ENCODE results near the gene DDX1. TPM values are rescaled to one million over a fixed set of nuclear protein-coding genes. Genes with fewer than 3 reads are reported as not detected.

Gene DDX1
- total and polyA plus RNA-seq, 10 of the 15 experiments (the other 5 are each of a cell fraction or from before 2014, with no cell fraction given): 53.2 to 134 (median 85.6) TPM

DNA sequence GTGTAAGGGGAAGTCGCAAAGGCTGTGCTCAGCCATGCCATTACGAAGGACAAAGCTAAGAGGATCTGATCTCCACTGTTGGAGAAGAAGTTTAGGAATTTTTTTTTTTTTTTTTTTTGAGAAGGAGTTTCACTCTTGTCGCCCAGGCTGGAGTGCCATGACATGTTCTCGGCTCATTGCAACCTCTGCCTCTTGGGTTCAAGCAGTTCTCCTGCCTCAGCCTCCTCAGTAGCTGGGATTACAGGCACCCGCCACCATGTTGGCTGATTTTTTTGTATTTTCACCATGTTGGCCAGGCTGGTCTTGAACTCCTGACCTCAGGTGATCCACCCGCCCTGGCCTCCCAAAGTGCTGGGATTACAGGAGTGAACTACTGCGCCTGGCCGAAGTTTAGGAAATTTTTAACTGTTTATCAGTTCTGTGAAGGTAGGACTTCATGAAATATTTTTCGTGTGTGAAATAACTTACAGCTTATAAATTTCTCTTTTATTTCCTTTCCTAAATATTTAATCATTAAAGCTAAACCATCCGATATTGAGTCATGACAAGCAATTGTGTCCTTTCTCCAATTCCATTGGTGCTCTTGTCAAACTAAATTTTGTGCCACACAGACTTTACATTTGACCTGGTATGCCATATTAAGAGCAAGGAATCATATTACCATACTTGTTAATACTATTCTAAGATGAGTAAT is 22.2 kb downstream of the DDX1 start:
- FAIRE-seq (no peak), ATAC-seq (no peak), DNase-seq (ENCODE audit: low read depth, low spot score) (no peak)
- TF ChIP-seq, protein P1, sequence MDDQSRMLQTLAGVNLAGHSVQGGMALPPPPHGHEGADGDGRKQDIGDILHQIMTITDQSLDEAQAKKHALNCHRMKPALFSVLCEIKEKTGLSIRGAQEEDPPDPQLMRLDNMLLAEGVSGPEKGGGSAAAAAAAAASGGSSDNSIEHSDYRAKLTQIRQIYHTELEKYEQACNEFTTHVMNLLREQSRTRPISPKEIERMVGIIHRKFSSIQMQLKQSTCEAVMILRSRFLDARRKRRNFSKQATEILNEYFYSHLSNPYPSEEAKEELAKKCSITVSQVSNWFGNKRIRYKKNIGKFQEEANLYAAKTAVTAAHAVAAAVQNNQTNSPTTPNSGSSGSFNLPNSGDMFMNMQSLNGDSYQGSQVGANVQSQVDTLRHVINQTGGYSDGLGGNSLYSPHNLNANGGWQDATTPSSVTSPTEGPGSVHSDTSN (IDR thresholded peaks at IDR 0.05; ENCODE audit: insufficient replicate concordance, low read depth, low read length): no peak
- TF ChIP-seq SMAD1 (IDR thresholded peaks at IDR 0.05; ENCODE audit: low read depth, partially characterized antibody): no peak
- TF ChIP-seq SUPT20H (IDR thresholded peaks at IDR 0.05; ENCODE audit: borderline replicate concordance, control insufficient read depth, low read depth, low read length): no peak
- no peak for TF ChIP-seq GABPA (IDR thresholded peaks at IDR 0.05; ENCODE audit: low read depth)
- no peak for TF ChIP-seq SPI1 (IDR thresholded peaks at IDR 0.05; ENCODE audit: borderline replicate concordance, insufficient read depth, low read depth, low read length)
- TF ChIP-seq CHD4 (IDR thresholded peaks at IDR 0.05): no peak
- TF ChIP-seq SMAD5 (IDR thresholded peaks at IDR 0.05; ENCODE audit: low read depth): no peak
- TF ChIP-seq CHD2 (IDR thresholded peaks at IDR 0.05; ENCODE audit: borderline replicate concordance, low read depth, low read length): no peak
- TF ChIP-seq, protein P2, sequence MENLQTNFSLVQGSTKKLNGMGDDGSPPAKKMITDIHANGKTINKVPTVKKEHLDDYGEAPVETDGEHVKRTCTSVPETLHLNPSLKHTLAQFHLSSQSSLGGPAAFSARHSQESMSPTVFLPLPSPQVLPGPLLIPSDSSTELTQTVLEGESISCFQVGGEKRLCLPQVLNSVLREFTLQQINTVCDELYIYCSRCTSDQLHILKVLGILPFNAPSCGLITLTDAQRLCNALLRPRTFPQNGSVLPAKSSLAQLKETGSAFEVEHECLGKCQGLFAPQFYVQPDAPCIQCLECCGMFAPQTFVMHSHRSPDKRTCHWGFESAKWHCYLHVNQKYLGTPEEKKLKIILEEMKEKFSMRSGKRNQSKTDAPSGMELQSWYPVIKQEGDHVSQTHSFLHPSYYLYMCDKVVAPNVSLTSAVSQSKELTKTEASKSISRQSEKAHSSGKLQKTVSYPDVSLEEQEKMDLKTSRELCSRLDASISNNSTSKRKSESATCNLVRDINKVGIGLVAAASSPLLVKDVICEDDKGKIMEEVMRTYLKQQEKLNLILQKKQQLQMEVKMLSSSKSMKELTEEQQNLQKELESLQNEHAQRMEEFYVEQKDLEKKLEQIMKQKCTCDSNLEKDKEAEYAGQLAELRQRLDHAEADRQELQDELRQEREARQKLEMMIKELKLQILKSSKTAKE (IDR thresholded peaks at IDR 0.05; ENCODE audit: low read depth, poor library complexity, severe bottlenecking): no peak
- no peak for TF ChIP-seq SMC3 (IDR thresholded peaks at IDR 0.05; ENCODE audit: borderline replicate concordance, low read length)
- no peak for TF ChIP-seq ZNF24 (IDR thresholded peaks at IDR 0.05)
- TF ChIP-seq SREBF1 (IDR thresholded peaks at IDR 0.05; ENCODE audit: low read length): no peak
- TF ChIP-seq KDM1A (IDR thresholded peaks at IDR 0.05; ENCODE audit: borderline replicate concordance): no peak
- no peak for TF ChIP-seq NFXL1 (IDR thresholded peaks at IDR 0.05; ENCODE audit: borderline replicate concordance)
- TF ChIP-seq PAX5 (IDR thresholded peaks at IDR 0.05; ENCODE audit: borderline replicate concordance, low read depth, low read length): no peak
- TF ChIP-seq CREB1 (IDR thresholded peaks at IDR 0.05; ENCODE audit: low read depth): no peak
- ChIA-PET RAD21 (ENCODE audit: unreplicated experiment) (no interaction called here), SMC1A (ENCODE audit: uncharacterized antibody, unreplicated experiment) (interaction anchor here (0.7 to 1.3 kb wide), 2 partner anchors 16 to 729 kb away, joined by 3 to 5 read pairs; no protein-coding TSS in a partner anchor), POLR2A (no interaction called here), CTCF (interaction anchor here (1.5 kb wide), 1 partner anchor 36 kb away, joined by 3 read pairs; no protein-coding TSS in a partner anchor)
- no peak overlapping the region for H3K9ac ChIP-seq (ENCODE audit: control insufficient read depth, insufficient read depth, low read length)
- H3K4me2 ChIP-seq (ENCODE audit: control insufficient read depth, insufficient read depth): no peak overlapping the region
- WGBS (ENCODE audit: insufficient coverage, insufficient replicate concordance, low lambda C conversion rate, missing lambda C conversion rate): 97% methylated on average over 10 of the region's 10 CpGs
- no TSS peak for BruUV-seq (replicated peaks)
- no peaks in the 10 kb centered on the region for H4K20me1 ChIP-seq (ENCODE audit: control insufficient read depth, insufficient read depth)
- H3K36me3 ChIP-seq (ENCODE audit: control insufficient read depth in 2 of 2, insufficient read depth in 2 of 2, low read length in 1 of 2): peaks cover 4 to 9% of the 10 kb centered on the region in 2 experiments
- no peaks in the 10 kb centered on the region for H3K79me2 ChIP-seq (ENCODE audit: control insufficient read depth, insufficient read depth, low read length)
- no peak overlapping the region for H3K4me3 ChIP-seq
- no peaks in the 10 kb centered on the region for H3K27me3 ChIP-seq (replicated peaks in 1 of 2; ENCODE audit: control insufficient read depth in 2 of 2, insufficient read depth in 2 of 2, low read length in 1 of 2)
- H3K9me3 ChIP-seq (replicated peaks; ENCODE audit: control insufficient read depth, insufficient read depth, low read length): no peaks in the 10 kb centered on the region
- H3K27ac ChIP-seq (ENCODE audit: control insufficient read depth, insufficient read depth): no peak overlapping the region
- no peak overlapping the region for H2AFZ ChIP-seq (ENCODE audit: control insufficient read depth, low read depth, low read length)
- no peaks in the 10 kb centered on the region for H3K4me1 ChIP-seq (ENCODE audit: control insufficient read depth, insufficient read depth, low read length)
- in situ Hi-C loops (cut with MboI): no loop called here
- intact Hi-C loops (cut with micrococcal nuclease; ENCODE audit: unreplicated experiment): no loop called here
